Activated T-cell treated with anti-CD3 and anti-CD28 coated beads, Interleukin-2, amount 50 U/mL, for 24 hours (primary cell): ENCODE measurements around the gene SOS2.
A peak's percentile ranks its signal among the peaks of the same experiment; 100 is the strongest.

Experiments
- DNase-seq: peaks from one replicate; pipeline ENCODE4 v3.0.0-alpha.2; 2020
- H3K27ac Mint-ChIP-seq: 2 replicates; pipeline ENCODE4 v1.8.0; 2020; ENCODE audit warnings: mild to moderate bottlenecking, mixed read lengths
- H3K27me3 Mint-ChIP-seq: 2 replicates; pipeline ENCODE4 v1.8.0; 2020; ENCODE audit warnings: mixed read lengths
- H3K36me3 Mint-ChIP-seq: 2 replicates; pipeline ENCODE4 v1.8.0; 2020; ENCODE audit warnings: low read depth, mixed read lengths
- H3K4me1 Mint-ChIP-seq: 2 replicates; pipeline ENCODE4 v1.8.0; 2020; ENCODE audit warnings: low read depth, mixed read lengths
- H3K4me3 Mint-ChIP-seq: 2 replicates; pipeline ENCODE4 v1.8.0; 2020; ENCODE audit warnings: mild to moderate bottlenecking, moderate library complexity, mixed read lengths
- H3K9me3 Mint-ChIP-seq: 2 replicates; pipeline ENCODE4 v1.8.0; 2020; ENCODE audit warnings: mixed read lengths

The SOS2 gene

GRCh38 chr14:50116181-50116956, 115.0 kb downstream of the SOS2 start, which contains the start of gene VCPKMT:
Gene VCPKMT (minus strand): TSS chr14:50116572. CDS start chr14:50116552, 20 bp downstream.
- Mint-ChIP-seq H3K27me3 (no peaks in the 10 kb centered on the region), H3K36me3 (peaks cover 63% of the 10 kb centered on the region), H3K4me3 (peak within 1 kb of the TSS; percentile 96), H3K4me1 (peaks cover 42% of the 10 kb centered on the region), H3K9me3 (no peaks in the 10 kb centered on the region), H3K27ac (peak within 1 kb of the TSS; percentile 99)
- DNase-seq: peak; percentile 98

- Mint-ChIP-seq H3K4me3 (peak overlapping the region; percentile 96), H3K4me1 (peaks cover 61% of the 10 kb centered on the region)
These were observed 117.9 kb downstream of the SOS2 start for GRCh38 chr14:50113381-50114035.

GRCh38 chr14:50110323-50111037, 120.9 kb downstream of the SOS2 start:
- no peak for DNase-seq
- Mint-ChIP-seq H3K4me3 (no peak overlapping the region), H3K27me3 (no peaks in the 10 kb centered on the region), H3K36me3 (peaks cover 96% of the 10 kb centered on the region), H3K4me1 (peaks cover 52% of the 10 kb centered on the region), H3K27ac (peak overlapping the region; percentile 73), H3K9me3 (no peaks in the 10 kb centered on the region)

More at GRCh38 chr14:50113381-50114035, 117.9 kb downstream of the SOS2 start:
- Mint-ChIP-seq H3K27ac (peak overlapping the region; percentile 70), H3K36me3 (peaks cover 88% of the 10 kb centered on the region), H3K27me3 (no peaks in the 10 kb centered on the region), H3K9me3 (no peaks in the 10 kb centered on the region)
- DNase-seq: no peak

- H3K4me3 Mint-ChIP-seq: no peak overlapping the region
- H3K4me1 Mint-ChIP-seq: peaks cover 50% of the 10 kb centered on the region
- no peaks in the 10 kb centered on the region for H3K27me3 Mint-ChIP-seq
- peaks cover 89% of the 10 kb centered on the region for H3K36me3 Mint-ChIP-seq
- peak overlapping the region; percentile 73 for H3K27ac Mint-ChIP-seq
- DNase-seq: no peak
- H3K9me3 Mint-ChIP-seq: no peaks in the 10 kb centered on the region
These were observed 122.0 kb downstream of the SOS2 start for GRCh38 chr14:50109342-50109741.

GRCh38 chr14:50107850-50108249, 123.5 kb downstream of the SOS2 start:
- H3K4me3 Mint-ChIP-seq: no peak overlapping the region
- H3K36me3 Mint-ChIP-seq: peaks cover 88% of the 10 kb centered on the region
- H3K27ac Mint-ChIP-seq: peak overlapping the region; percentile 61
- no peak for DNase-seq
- no peaks in the 10 kb centered on the region for H3K9me3 Mint-ChIP-seq
- H3K27me3 Mint-ChIP-seq: no peaks in the 10 kb centered on the region
- H3K4me1 Mint-ChIP-seq: peaks cover 52% of the 10 kb centered on the region

- no peak for DNase-seq
- Mint-ChIP-seq H3K27ac (peak overlapping the region; percentile 45), H3K4me3 (no peak overlapping the region), H3K9me3 (no peaks in the 10 kb centered on the region), H3K36me3 (peaks cover 80% of the 10 kb centered on the region), H3K27me3 (no peaks in the 10 kb centered on the region), H3K4me1 (peaks cover 46% of the 10 kb centered on the region)
These were observed 125.2 kb downstream of the SOS2 start for GRCh38 chr14:50106178-50106577.

- peaks cover 53% of the 10 kb centered on the region for H3K4me1 Mint-ChIP-seq
- peak overlapping the region; percentile 91 for H3K27ac Mint-ChIP-seq
- H3K36me3 Mint-ChIP-seq: peaks cover 66% of the 10 kb centered on the region
- peak overlapping the region; percentile 64 for H3K4me3 Mint-ChIP-seq
- H3K9me3 Mint-ChIP-seq: no peaks in the 10 kb centered on the region
- no peak for DNase-seq
- H3K27me3 Mint-ChIP-seq: no peaks in the 10 kb centered on the region
These were observed 127.8 kb downstream of the SOS2 start for GRCh38 chr14:50103558-50103957.

GRCh38 chr14:50101417-50101816, 130.0 kb downstream of the SOS2 start:
- H3K9me3 Mint-ChIP-seq: no peaks in the 10 kb centered on the region
- no peaks in the 10 kb centered on the region for H3K27me3 Mint-ChIP-seq
- no peak overlapping the region for H3K27ac Mint-ChIP-seq
- peaks cover 46% of the 10 kb centered on the region for H3K36me3 Mint-ChIP-seq
- DNase-seq: no peak
- peaks cover 69% of the 10 kb centered on the region for H3K4me1 Mint-ChIP-seq
- H3K4me3 Mint-ChIP-seq: no peak overlapping the region

- DNase-seq: no peak
- H3K9me3 Mint-ChIP-seq: no peaks in the 10 kb centered on the region
- peaks cover 41% of the 10 kb centered on the region for H3K36me3 Mint-ChIP-seq
- H3K27ac Mint-ChIP-seq: peak overlapping the region; percentile 62
- no peaks in the 10 kb centered on the region for H3K27me3 Mint-ChIP-seq
- no peak overlapping the region for H3K4me3 Mint-ChIP-seq
- peaks cover 75% of the 10 kb centered on the region for H3K4me1 Mint-ChIP-seq
These were observed 130.6 kb downstream of the SOS2 start for GRCh38 chr14:50100805-50101204.

- Mint-ChIP-seq H3K4me1 (peaks cover 74% of the 10 kb centered on the region), H3K9me3 (no peaks in the 10 kb centered on the region), H3K27ac (peak overlapping the region; percentile 47), H3K27me3 (no peaks in the 10 kb centered on the region), H3K4me3 (peak overlapping the region; percentile 0), H3K36me3 (peaks cover 36% of the 10 kb centered on the region)
- no peak for DNase-seq
These were observed 132.0 kb downstream of the SOS2 start for GRCh38 chr14:50099335-50099734.

- H3K9me3 Mint-ChIP-seq: no peaks in the 10 kb centered on the region
- H3K36me3 Mint-ChIP-seq: peaks cover 10% of the 10 kb centered on the region
- peaks cover 82% of the 10 kb centered on the region for H3K4me1 Mint-ChIP-seq
- H3K27me3 Mint-ChIP-seq: no peaks in the 10 kb centered on the region
- H3K27ac Mint-ChIP-seq: peak overlapping the region; percentile 82
- no peak for DNase-seq
- peak overlapping the region; percentile 4 for H3K4me3 Mint-ChIP-seq
These were observed 135.5 kb downstream of the SOS2 start for GRCh38 chr14:50095895-50096294.

GRCh38 chr14:50094056-50094755, 137.2 kb downstream of the SOS2 start:
- Mint-ChIP-seq H3K4me1 (peaks cover 78% of the 10 kb centered on the region), H3K4me3 (no peak overlapping the region), H3K27ac (no peak overlapping the region), H3K36me3 (peaks cover 4% of the 10 kb centered on the region), H3K27me3 (no peaks in the 10 kb centered on the region), H3K9me3 (no peaks in the 10 kb centered on the region)
- no peak for DNase-seq

- no peak for DNase-seq
- Mint-ChIP-seq H3K4me3 (no peak overlapping the region), H3K4me1 (peaks cover 79% of the 10 kb centered on the region), H3K9me3 (no peaks in the 10 kb centered on the region), H3K36me3 (peaks cover 7% of the 10 kb centered on the region), H3K27ac (peak overlapping the region; percentile 2), H3K27me3 (no peaks in the 10 kb centered on the region)
These were observed 137.9 kb downstream of the SOS2 start for GRCh38 chr14:50093496-50093895.

- Mint-ChIP-seq H3K9me3 (no peaks in the 10 kb centered on the region), H3K4me3 (no peak overlapping the region), H3K36me3 (peaks cover 8% of the 10 kb centered on the region), H3K4me1 (peaks cover 85% of the 10 kb centered on the region), H3K27me3 (no peaks in the 10 kb centered on the region), H3K27ac (peak overlapping the region; percentile 16)
- DNase-seq: no peak
These were observed 139.3 kb downstream of the SOS2 start for GRCh38 chr14:50092006-50092555.
